ENCODE data around the gene HTT.

DNA sequence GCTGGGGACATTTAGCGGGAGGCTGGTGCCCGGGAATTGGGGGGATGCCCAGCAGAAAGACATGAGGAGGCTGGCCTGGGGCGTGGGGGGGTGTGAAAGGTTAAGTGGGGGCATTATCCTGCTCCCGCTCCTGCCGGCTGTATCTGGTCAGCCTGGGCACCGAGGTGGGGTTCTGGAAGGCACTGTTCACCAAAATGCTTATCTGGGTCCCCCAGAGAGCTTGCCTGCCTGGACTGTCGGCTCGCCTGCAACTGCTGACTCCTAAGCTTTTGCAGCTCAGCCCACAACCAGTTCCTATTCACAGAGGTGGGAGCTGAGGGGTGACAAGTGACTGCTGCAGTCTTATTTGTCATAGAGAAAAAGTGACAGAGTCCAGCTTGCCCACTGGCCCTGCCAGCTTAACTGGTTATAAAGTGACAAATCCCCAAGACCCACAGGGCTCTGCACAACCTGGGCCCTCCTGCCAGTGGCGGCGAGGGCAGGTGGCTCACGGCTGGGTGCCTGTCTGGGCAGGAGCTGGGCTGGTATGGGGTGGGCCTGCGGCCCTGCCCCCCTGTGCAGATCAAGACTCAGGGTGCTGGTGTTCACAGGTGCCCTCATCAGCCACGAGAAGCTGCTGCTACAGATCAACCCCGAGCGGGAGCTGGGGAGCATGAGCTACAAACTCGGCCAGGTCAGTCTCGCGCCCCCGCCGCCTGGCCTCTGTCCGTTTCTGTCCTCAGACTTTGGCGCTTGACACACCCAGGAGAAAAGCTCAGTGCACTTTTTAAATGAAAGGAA is 150.8 kb downstream of the HTT start:
- TF ChIP-seq, protein P1, sequence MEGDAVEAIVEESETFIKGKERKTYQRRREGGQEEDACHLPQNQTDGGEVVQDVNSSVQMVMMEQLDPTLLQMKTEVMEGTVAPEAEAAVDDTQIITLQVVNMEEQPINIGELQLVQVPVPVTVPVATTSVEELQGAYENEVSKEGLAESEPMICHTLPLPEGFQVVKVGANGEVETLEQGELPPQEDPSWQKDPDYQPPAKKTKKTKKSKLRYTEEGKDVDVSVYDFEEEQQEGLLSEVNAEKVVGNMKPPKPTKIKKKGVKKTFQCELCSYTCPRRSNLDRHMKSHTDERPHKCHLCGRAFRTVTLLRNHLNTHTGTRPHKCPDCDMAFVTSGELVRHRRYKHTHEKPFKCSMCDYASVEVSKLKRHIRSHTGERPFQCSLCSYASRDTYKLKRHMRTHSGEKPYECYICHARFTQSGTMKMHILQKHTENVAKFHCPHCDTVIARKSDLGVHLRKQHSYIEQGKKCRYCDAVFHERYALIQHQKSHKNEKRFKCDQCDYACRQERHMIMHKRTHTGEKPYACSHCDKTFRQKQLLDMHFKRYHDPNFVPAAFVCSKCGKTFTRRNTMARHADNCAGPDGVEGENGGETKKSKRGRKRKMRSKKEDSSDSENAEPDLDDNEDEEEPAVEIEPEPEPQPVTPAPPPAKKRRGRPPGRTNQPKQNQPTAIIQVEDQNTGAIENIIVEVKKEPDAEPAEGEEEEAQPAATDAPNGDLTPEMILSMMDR (IDR thresholded peaks at IDR 0.05; ENCODE audit: low read depth, low read length, poor library complexity, severe bottlenecking): no peak
- no peak for TF ChIP-seq EZH2phosphoT487 (IDR thresholded peaks at IDR 0.05; ENCODE audit: borderline replicate concordance, low read length)
